ENCODE results near the gene MKX.
A peak's percentile ranks its signal among the peaks of the same experiment; 100 is the strongest.

- TF ChIP-seq CTCF (IDR thresholded peaks at IDR 0.05; ENCODE audit: poor library complexity) (peak; percentile 8), EZH2phosphoT487 (IDR thresholded peaks at IDR 0.05; ENCODE audit: low read depth, severe bottlenecking, unreplicated experiment) (no peak)
These were observed 21.3 kb downstream of the MKX start for GRCh38 chr10:27724287-27724686.
